Ishikawa (cell line): ENCODE results near the gene WDFY2.

Experiments
- CEBPB ChIP-seq: IDR thresholded peaks from 2 replicates; pipeline ENCODE4 v1.6.1; 2012
- CREB1 ChIP-seq: IDR thresholded peaks from 2 replicates; pipeline ENCODE4 v1.6.1; 2012; ENCODE audit warnings: low read depth
- EGR1 ChIP-seq: IDR thresholded peaks from 2 replicates; pipeline ENCODE4 v1.6.1; 2012
- EP300 ChIP-seq: IDR thresholded peaks from 2 replicates; pipeline ENCODE4 v1.6.1; 2012; ENCODE audit warnings: borderline replicate concordance
- FOXM1 ChIP-seq: IDR thresholded peaks from 2 replicates; pipeline ENCODE4 v1.6.1; 2012; ENCODE audit warnings: low read depth, borderline replicate concordance
- NFIC ChIP-seq: IDR thresholded peaks from 2 replicates; pipeline ENCODE4 v1.6.1; 2012
- RAD21 ChIP-seq: IDR thresholded peaks from 2 replicates; pipeline ENCODE4 v1.6.1; 2012; ENCODE audit warnings: low read depth
- TAF1 ChIP-seq: IDR thresholded peaks from 2 replicates; pipeline ENCODE4 v1.6.1; 2012; ENCODE audit warnings: low read depth, mild to moderate bottlenecking
- TCF12 ChIP-seq: IDR thresholded peaks from 2 replicates; pipeline ENCODE4 v1.6.1; 2012; ENCODE audit warnings: low read depth
- TEAD4 ChIP-seq: IDR thresholded peaks from 2 replicates; pipeline ENCODE4 v1.6.1; 2012
- YY1 ChIP-seq: IDR thresholded peaks from 2 replicates; pipeline ENCODE4 v1.6.1; 2012; ENCODE audit warnings: low read depth
- ZBTB7A ChIP-seq: IDR thresholded peaks from 2 replicates; pipeline ENCODE4 v1.6.1; 2012; ENCODE audit warnings: low read depth
- TF ChIP-seq, protein P1 (sequence below): IDR thresholded peaks from 2 replicates; pipeline ENCODE4 v1.6.1; 2012
- TF ChIP-seq, protein P2 (sequence below): IDR thresholded peaks from 2 replicates; pipeline ENCODE4 v1.6.1; 2012
- TF ChIP-seq, protein P3 (sequence below): IDR thresholded peaks from 2 replicates; pipeline ENCODE4 v1.6.1; 2012; ENCODE audit warnings: low read depth, mild to moderate bottlenecking

Gene WDFY2

DNA sequence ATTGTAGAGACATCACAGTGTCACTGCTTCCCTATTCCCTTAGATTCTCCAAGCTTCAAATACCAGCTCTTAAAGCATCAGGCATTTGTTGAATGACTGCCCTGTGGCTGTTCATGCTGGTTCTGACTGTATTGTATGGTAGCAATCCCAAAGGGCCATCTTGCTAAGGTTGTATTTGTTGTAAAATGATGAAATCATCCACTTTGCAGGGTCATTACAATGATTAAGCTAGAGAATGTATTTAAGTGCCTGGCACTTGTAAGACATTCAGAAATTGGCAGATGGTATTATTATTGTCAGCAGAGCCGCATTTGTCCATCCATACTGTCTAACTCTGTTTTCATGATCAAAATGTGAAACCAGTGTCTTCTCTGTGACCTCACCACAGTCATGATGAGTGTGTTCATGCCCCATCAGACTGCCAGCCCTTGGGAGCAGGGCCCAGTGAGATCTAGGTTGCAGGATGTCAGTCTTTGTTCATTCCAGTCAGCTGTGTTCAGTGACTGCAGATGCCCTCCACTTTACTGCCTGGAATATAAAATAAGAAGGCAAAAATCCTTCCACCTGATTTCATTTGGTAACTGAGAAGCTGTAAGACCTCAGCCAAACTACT, 133.6 kb downstream of the WDFY2 start:
- TF ChIP-seq TAF1, result no peak
- TF ChIP-seq YY1, result no peak
- no peak for TF ChIP-seq RAD21
- TF ChIP-seq, protein P1, sequence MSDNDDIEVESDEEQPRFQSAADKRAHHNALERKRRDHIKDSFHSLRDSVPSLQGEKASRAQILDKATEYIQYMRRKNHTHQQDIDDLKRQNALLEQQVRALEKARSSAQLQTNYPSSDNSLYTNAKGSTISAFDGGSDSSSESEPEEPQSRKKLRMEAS, result no peak
- TF ChIP-seq, protein P2, sequence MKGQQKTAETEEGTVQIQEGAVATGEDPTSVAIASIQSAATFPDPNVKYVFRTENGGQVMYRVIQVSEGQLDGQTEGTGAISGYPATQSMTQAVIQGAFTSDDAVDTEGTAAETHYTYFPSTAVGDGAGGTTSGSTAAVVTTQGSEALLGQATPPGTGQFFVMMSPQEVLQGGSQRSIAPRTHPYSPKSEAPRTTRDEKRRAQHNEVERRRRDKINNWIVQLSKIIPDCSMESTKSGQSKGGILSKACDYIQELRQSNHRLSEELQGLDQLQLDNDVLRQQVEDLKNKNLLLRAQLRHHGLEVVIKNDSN, result no peak
- TF ChIP-seq ZBTB7A, result no peak
- TF ChIP-seq NFIC, result no peak
- TF ChIP-seq CEBPB, result no peak
- no peak for TF ChIP-seq FOXM1
- TF ChIP-seq, protein P3, sequence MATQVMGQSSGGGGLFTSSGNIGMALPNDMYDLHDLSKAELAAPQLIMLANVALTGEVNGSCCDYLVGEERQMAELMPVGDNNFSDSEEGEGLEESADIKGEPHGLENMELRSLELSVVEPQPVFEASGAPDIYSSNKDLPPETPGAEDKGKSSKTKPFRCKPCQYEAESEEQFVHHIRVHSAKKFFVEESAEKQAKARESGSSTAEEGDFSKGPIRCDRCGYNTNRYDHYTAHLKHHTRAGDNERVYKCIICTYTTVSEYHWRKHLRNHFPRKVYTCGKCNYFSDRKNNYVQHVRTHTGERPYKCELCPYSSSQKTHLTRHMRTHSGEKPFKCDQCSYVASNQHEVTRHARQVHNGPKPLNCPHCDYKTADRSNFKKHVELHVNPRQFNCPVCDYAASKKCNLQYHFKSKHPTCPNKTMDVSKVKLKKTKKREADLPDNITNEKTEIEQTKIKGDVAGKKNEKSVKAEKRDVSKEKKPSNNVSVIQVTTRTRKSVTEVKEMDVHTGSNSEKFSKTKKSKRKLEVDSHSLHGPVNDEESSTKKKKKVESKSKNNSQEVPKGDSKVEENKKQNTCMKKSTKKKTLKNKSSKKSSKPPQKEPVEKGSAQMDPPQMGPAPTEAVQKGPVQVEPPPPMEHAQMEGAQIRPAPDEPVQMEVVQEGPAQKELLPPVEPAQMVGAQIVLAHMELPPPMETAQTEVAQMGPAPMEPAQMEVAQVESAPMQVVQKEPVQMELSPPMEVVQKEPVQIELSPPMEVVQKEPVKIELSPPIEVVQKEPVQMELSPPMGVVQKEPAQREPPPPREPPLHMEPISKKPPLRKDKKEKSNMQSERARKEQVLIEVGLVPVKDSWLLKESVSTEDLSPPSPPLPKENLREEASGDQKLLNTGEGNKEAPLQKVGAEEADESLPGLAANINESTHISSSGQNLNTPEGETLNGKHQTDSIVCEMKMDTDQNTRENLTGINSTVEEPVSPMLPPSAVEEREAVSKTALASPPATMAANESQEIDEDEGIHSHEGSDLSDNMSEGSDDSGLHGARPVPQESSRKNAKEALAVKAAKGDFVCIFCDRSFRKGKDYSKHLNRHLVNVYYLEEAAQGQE, result no peak
- TF ChIP-seq TEAD4, result no peak
- no peak for TF ChIP-seq CREB1
- TF ChIP-seq EP300, result no peak

DNA sequence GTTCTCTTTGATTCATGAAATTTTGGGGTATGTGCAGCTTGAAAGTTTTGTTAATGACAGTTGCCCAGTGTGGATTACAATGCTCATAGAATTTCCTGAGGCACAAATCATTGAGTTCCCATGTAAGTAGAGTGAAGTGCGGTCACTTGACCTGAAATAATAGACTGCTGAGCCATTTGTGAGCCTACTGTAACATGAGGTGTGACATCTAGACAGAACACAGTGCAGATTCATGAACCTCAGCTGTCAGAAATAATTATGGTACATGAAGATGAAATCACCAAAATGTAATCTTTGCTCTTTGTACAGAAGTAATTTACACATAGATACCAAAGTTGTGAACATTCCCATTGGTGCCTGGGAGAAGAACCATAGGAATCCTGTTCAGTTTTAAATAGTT, 135.1 kb downstream of the WDFY2 start:
- TF ChIP-seq EP300 (no peak), TAF1 (no peak), NFIC (no peak), YY1 (no peak), CREB1 (no peak), TCF12 (no peak), RAD21 (no peak), FOXM1 (no peak)
- TF ChIP-seq, protein P2, result no peak
- TF ChIP-seq, protein P1, result no peak

DNA sequence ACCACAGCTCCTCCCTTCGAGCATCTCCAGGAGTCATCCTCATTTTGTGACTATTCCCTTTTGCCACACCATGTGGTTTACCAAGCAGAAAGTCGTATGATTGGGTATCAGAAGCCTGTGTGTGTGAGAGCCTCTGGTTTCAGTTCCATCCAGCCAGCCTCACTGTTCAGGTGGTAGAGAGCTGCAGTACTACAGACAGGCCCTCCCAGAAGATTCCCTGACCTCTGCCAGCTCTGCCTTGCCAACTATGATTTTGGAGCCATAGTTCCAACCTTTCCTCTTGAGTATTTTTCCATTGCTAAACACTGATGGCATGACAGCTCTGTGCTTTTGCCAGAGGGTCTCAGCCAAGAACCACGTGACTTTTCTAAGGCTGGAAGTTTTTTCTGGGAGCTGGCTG, 137.2 kb downstream of the WDFY2 start:
- TF ChIP-seq EP300 (no peak), TAF1 (no peak), TEAD4 (no peak), FOXM1 (no peak), CREB1 (no peak), CEBPB (no peak)
- TF ChIP-seq, protein P2, result no peak

DNA sequence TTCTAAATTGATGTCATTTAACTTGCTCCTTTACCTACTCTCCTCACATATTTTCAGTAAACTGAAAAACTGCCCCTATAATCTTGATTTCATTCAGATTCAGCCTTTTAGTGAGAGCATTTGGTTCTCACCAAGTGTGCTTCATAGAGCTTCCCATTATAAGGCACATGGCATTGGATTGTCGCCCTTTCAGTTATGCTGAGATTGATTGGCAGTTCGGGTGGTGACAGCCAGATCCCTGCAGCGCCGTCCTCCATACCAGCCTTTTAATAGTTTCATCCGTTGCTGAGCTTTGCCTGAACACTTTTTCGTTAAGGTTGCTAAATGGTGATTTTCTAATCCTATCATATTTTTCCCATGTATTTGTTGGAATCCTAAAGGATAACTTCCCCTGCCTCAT, 139.3 kb downstream of the WDFY2 start:
- TF ChIP-seq CREB1 (no peak), EP300 (no peak), TAF1 (no peak), YY1 (no peak), EGR1 (no peak), NFIC (no peak), TEAD4 (no peak), FOXM1 (no peak), RAD21 (no peak), TCF12 (no peak), ZBTB7A (no peak), CEBPB (no peak)
- TF ChIP-seq, protein P3, result no peak
- TF ChIP-seq, protein P2, result no peak
- TF ChIP-seq, protein P1, result no peak

DNA sequence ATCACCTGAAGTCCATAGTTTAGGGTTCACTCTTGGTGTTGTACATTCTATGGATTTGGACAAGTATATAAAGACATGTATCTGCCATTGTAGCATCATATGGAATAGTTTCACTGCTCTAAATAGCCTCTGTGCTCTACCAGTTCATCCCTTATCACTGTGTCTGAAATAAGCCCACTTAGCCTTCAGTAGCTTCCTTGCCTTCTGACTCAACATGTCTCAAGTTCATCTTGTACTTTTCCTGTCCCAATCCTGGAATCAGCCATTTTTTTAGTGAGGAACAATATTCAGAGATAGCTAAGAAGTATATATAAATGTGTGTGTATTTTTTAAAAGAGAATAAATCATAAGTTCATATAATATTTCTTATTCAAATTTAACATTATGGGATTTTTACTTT, 140.5 kb downstream of the WDFY2 start:
- TF ChIP-seq CREB1, result no peak
- no peak for TF ChIP-seq EP300
- TF ChIP-seq, protein P3, result no peak
- TF ChIP-seq, protein P2, result no peak
- TF ChIP-seq RAD21, result no peak
- no peak for TF ChIP-seq EGR1
- no peak for TF ChIP-seq ZBTB7A
- TF ChIP-seq TAF1, result no peak
- TF ChIP-seq YY1, result no peak
- TF ChIP-seq TEAD4, result no peak
- TF ChIP-seq TCF12, result no peak
- no peak for TF ChIP-seq CEBPB
- no peak for TF ChIP-seq NFIC
